Stimulated activated CD4-positive, alpha-beta T cell treated with anti-CD3 and anti-CD28 coated beads, Interleukin-4, amount 100 ng/mL, for 48 hours (primary cell): ENCODE measurements around the gene BLID.

Source experiments
- DNase-seq, 2 donors: peaks; one replicate each; pipeline ENCODE4 v3.0.0-alpha.2; 2020; ENCODE audit warnings: low read depth in 2 of 2

BLID gene

GRCh38 chr11:122081073-122081472, 34.9 kb downstream of the BLID start:
- no peak for DNase-seq

DNA sequence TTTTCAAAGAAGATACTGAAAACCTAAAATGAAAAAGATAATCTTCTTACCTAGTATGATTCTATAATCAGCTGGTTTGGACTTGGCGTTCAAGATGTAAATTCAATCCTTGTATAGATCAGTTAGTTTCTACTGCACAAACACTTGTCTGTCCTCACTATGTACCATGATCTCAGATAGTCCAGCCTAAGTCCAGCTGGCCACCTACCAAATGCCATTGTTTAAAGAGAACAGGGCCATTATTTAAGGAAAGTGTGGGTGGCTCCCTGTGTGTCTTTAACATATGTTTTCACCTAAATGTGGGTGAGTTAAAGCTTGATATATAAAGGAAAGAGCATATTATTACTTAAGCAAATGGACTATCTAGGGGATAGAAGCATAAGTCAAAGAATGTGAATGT, 38.6 kb downstream of the BLID start:
- DNase-seq = no peak

GRCh38 chr11:122076512-122077120, 39.4 kb downstream of the BLID start:
- no peak for DNase-seq

DNA sequence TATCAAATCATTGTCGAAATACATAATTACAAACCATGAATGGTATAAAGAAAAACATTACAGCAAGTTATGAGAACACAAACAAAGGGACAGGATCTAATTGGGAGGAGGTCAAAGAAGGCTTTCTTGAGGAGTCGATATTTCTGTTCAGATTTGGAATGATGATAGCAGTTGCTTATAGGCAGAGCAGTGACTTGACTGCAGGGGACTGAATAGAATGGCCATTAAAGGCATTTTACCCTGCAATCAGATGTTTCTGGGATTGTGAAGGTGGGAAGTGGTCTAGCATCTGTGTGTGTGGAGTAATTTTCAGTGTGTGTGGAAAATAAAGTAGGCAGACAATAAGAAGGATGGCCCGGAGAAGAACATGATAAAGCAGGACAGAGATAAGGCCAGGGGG, 41.0 kb downstream of the BLID start:
- DNase-seq = no peak

DNA sequence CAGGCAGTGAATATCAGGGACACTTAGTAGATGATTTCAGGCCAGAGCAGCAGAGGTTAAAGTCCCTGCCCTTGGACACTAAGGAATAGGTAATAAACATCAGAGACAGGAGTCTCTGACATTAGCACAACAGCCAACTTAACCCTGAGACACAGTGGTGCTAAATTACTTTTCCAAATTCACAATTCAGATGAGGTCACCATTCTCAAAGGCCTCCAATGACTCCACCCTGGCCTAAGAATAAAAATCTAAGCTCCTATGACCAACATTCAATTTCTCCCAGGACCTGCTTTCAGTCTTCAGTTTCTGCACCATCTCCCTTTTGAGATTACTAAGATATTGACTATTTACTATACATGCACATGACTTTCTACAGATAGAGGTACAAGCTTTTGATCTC, 42.0 kb downstream of the BLID start:
- DNase-seq = no peak

DNA sequence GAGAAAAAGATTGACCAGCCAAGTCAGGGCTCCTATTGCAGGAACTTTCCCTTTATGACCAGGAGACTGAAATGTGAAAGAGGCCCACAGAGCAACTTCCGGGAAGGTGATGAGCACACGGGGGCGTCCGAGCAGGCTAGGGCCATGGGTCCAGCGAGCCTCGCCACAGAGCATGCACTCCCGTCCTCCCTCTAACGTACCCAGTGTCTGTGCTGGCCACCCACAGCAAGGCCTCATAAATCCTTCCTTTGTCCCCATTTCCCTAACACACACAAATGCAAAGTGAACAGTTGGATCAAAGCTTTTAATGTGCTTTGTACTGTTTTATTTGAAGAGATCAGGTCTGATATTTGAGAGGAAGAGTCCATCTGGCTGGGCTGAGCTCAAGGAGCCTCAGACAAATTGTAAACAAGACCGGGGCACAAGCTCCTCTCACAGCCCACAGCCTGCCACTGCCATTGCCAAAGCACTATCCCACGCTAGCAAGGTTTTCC, 44.3 kb downstream of the BLID start:
- DNase-seq = no peak

DNA sequence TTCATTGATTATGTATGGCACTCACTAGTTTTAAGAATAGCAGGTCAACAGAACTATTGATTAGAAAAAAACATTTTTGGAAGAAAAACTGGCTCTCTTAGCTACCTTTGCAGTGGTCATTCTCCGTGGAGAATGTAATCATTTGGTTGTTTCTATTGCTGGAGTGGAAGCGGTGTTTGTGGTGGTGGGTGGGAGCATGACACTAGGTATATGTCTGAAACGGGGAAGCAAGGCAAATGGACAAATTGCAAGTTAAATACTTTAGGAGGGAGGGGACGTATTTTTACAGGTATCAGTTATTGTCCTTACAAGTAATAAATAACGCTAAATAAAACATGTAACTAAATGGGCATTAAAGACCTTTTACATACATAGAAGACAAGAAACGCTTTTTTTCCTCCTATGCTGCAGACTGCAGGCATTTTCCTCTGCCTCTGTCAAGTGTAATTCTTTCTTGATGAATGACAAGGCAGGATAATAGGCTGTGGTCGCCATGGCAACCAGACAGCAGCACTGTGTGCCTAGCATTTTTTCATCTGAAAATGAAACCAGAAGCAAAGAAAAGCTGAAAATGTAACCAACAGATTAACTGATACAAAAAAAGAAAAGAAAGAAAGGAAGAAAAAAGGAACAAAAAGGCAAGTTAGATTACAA, 46.2 kb downstream of the BLID start:
- DNase-seq = no peak

- DNase-seq = no peak
Observed at GRCh38 chr11:122068837-122069236, 47.2 kb downstream of the BLID start.

DNA sequence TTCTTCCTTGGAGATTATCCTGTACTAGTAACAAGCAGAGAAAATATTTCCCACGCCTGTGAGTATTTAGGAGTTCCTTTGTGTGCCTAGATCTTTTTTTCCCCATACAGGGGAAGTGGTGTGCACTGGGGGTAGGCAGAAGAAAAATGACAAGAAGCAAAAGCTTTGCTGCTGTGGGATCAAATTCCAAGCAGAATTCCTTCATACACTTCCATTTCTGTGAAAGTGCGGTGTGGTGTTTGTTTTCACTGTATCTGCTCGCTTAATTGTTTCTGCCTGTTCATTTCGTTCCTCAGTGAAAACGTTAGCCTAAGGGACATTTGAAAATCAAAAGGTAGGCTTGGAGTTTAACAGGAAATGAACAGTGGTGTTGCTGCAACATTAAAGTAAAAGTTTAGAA, 47.9 kb downstream of the BLID start:
- no peak for DNase-seq
